DND-41 (cell line): ENCODE results near the gene RIPK4.

Source experiments
- ATAC-seq: fragments of 200-7000 bp; cut with Tn5 transposase; 3 replicates; pipeline ENCODE4 v1.9.1; 2021; ENCODE audit warnings: low read depth; ENCODE audit not compliant: insufficient read depth
- DNase-seq: peaks from one replicate; pipeline ENCODE4 v3.0.0-alpha.2; 2020
- H2AFZ ChIP-seq: 2 replicates; pipeline ENCODE4 v1.6.0; 2012; ENCODE audit warnings: low read depth, low read length
- H3K27ac ChIP-seq: 2 replicates; pipeline ENCODE4 v1.5.1; 2012; ENCODE audit warnings: low read length, inconsistent platforms
- H3K27me3 ChIP-seq: fragments of 200-600 bp; sonication (generic); 2 replicates; pipeline ENCODE4 v1.6.0; 2012; ENCODE audit warnings: low read length, mild to moderate bottlenecking, inconsistent platforms; ENCODE audit not compliant: insufficient read depth, poor library complexity
- H3K36me3 ChIP-seq: 2 replicates; pipeline ENCODE4 v1.5.1; 2012; ENCODE audit warnings: low read length, inconsistent platforms; ENCODE audit not compliant: insufficient read depth
- H3K4me1 ChIP-seq: 2 replicates; pipeline ENCODE4 v1.5.1; 2012; ENCODE audit warnings: mild to moderate bottlenecking, low read length; ENCODE audit not compliant: insufficient read depth
- H3K4me2 ChIP-seq: 2 replicates; pipeline ENCODE4 v1.6.0; 2012; ENCODE audit warnings: mild to moderate bottlenecking, moderate library complexity, low read length, inconsistent platforms; ENCODE audit not compliant: insufficient read depth
- H3K4me3 ChIP-seq, 2 experiments: fragments of 200-600 bp in 1 of 2; shearing (Covaris generic) in 1 of 2; 2 replicates each; pipeline ENCODE4 v1.5.1; 2012 to 2016; ENCODE audit warnings: inconsistent platforms in 2 of 2, low read length in 2 of 2, mild to moderate bottlenecking in 2 of 2, low read depth in 1 of 2, moderate library complexity in 1 of 2
- H3K79me2 ChIP-seq: 2 replicates; pipeline ENCODE4 v1.6.0; 2012; ENCODE audit warnings: low read length, inconsistent platforms; ENCODE audit not compliant: insufficient read depth
- H3K9ac ChIP-seq: 2 replicates; pipeline ENCODE4 v1.6.0; 2012; ENCODE audit warnings: low read depth, mild to moderate bottlenecking, inconsistent platforms, low read length, moderate library complexity
- H3K9me3 ChIP-seq: 2 replicates; pipeline ENCODE4 v1.5.1; 2012; ENCODE audit warnings: low read length, moderate library complexity, mild to moderate bottlenecking, inconsistent platforms; ENCODE audit not compliant: insufficient read depth, severe bottlenecking
- H4K20me1 ChIP-seq: 2 replicates; pipeline ENCODE4 v1.6.0; 2012; ENCODE audit warnings: low read length; ENCODE audit not compliant: insufficient read depth
- CTCF ChIP-seq: IDR thresholded peaks from 2 replicates; pipeline ENCODE4 v1.5.1; 2012; ENCODE audit warnings: borderline replicate concordance, low read length, moderate library complexity, mild to moderate bottlenecking; ENCODE audit not compliant: poor library complexity, severe bottlenecking; ENCODE audit errors: extremely low read depth
- EZH2 ChIP-seq: IDR thresholded peaks from 3 replicates; pipeline ENCODE4 v1.6.1; 2012; ENCODE audit warnings: borderline replicate concordance, low read depth, mild to moderate bottlenecking, moderate library complexity, low read length, inconsistent platforms; ENCODE audit not compliant: severe bottlenecking

Gene RIPK4

GRCh38 chr21:41709166-41709565, 57.7 kb downstream of the RIPK4 start:
- no peak for DNase-seq
- no peak for ATAC-seq

GRCh38 chr21:41707960-41708330, 58.9 kb downstream of the RIPK4 start:
- no peaks in the 10 kb centered on the region for H3K79me2 ChIP-seq
- no peak for TF ChIP-seq CTCF
- no peak for TF ChIP-seq EZH2
- H3K9ac ChIP-seq: peak overlapping the region; percentile 19
- no peak for DNase-seq
- no peaks in the 10 kb centered on the region for H3K9me3 ChIP-seq
- H2AFZ ChIP-seq: peak overlapping the region; percentile 46
- H3K27me3 ChIP-seq: no peaks in the 10 kb centered on the region
- no peaks in the 10 kb centered on the region for H4K20me1 ChIP-seq
- no peak overlapping the region for H3K4me3 ChIP-seq
- H3K27ac ChIP-seq: peak overlapping the region; percentile 75
- H3K36me3 ChIP-seq: no peaks in the 10 kb centered on the region
- H3K4me2 ChIP-seq: no peak overlapping the region
- peaks cover 17% of the 10 kb centered on the region for H3K4me1 ChIP-seq
- ATAC-seq: no peak

More at GRCh38 chr21:41709166-41709565, 57.7 kb downstream of the RIPK4 start:
- no peaks in the 10 kb centered on the region for H3K36me3 ChIP-seq
- no peak overlapping the region for H3K27ac ChIP-seq
- peaks cover 17% of the 10 kb centered on the region for H3K4me1 ChIP-seq
- TF ChIP-seq CTCF (no peak), EZH2 (no peak)
- H2AFZ ChIP-seq: no peak overlapping the region
- no peaks in the 10 kb centered on the region for H3K9me3 ChIP-seq
- H3K9ac ChIP-seq: no peak overlapping the region
- no peak overlapping the region for H3K4me3 ChIP-seq
- no peak overlapping the region for H3K4me2 ChIP-seq
- no peaks in the 10 kb centered on the region for H4K20me1 ChIP-seq
- no peaks in the 10 kb centered on the region for H3K27me3 ChIP-seq
- H3K79me2 ChIP-seq: no peaks in the 10 kb centered on the region

GRCh38 chr21:41707231-41707959, 59.5 kb downstream of the RIPK4 start:
- no peak for TF ChIP-seq CTCF
- no peak for TF ChIP-seq EZH2
- H4K20me1 ChIP-seq: no peaks in the 10 kb centered on the region
- H3K4me1 ChIP-seq: peaks cover 17% of the 10 kb centered on the region
- peak overlapping the region; percentile 46 for H2AFZ ChIP-seq
- DNase-seq: peak; percentile 19
- peak overlapping the region; percentile 19 for H3K9ac ChIP-seq
- no peak overlapping the region; the same call in 1 of the 2 replicates for H3K4me2 ChIP-seq
- H3K27ac ChIP-seq: peak overlapping the region; percentile 75
- no peaks in the 10 kb centered on the region for H3K36me3 ChIP-seq
- no peak overlapping the region for H3K4me3 ChIP-seq
- H3K27me3 ChIP-seq: no peaks in the 10 kb centered on the region
- H3K9me3 ChIP-seq: no peaks in the 10 kb centered on the region
- no peaks in the 10 kb centered on the region for H3K79me2 ChIP-seq
- ATAC-seq: peak; percentile 87
